HepG2 (cell line): ENCODE data around the gene DHRS13. TPM values are rescaled to one million over a fixed set of nuclear protein-coding genes. Genes with fewer than 3 reads are reported as not detected.

Experiments
- FIP1L1 ChIP-seq: fragments of 200-400 bp; formaldehyde crosslinking; IDR thresholded peaks from 2 replicates; pipeline ENCODE4 v1.6.1; 2018; ENCODE audit warnings: low read depth, mild to moderate bottlenecking, low read length, moderate library complexity, borderline replicate concordance; ENCODE audit not compliant: insufficient read depth
- FOXC1 ChIP-seq: sonication (generic); formaldehyde crosslinking; IDR thresholded peaks from 2 replicates; pipeline ENCODE4 v1.8.0; 2022; ENCODE audit warnings: mild to moderate bottlenecking, missing genetic modification reagents, borderline replicate concordance
- HMG20A ChIP-seq: IDR thresholded peaks from 2 replicates; pipeline ENCODE4 v1.6.1; 2016; ENCODE audit warnings: borderline replicate concordance
- KDM3A ChIP-seq: IDR thresholded peaks from 2 replicates; pipeline ENCODE4 v1.6.1; 2018; ENCODE audit warnings: low read depth, missing compliant biosample characterization
- KMT2A ChIP-seq: sonication (generic); formaldehyde crosslinking; IDR thresholded peaks from 2 replicates; pipeline ENCODE4 v1.4.0; 2020; ENCODE audit warnings: missing genetic modification reagents
- MTF2 ChIP-seq: sonication (generic); formaldehyde crosslinking; IDR thresholded peaks from 2 replicates; pipeline ENCODE4 v1.5.0; 2020; ENCODE audit warnings: missing genetic modification reagents, borderline replicate concordance
- POLR2G ChIP-seq: fragments of 200-400 bp; formaldehyde crosslinking; IDR thresholded peaks from 2 replicates; pipeline ENCODE4 v1.6.1; 2018; ENCODE audit warnings: mild to moderate bottlenecking, low read depth, low read length, moderate library complexity
- RFXAP ChIP-seq: sonication (generic); formaldehyde crosslinking; IDR thresholded peaks from 2 replicates; pipeline ENCODE4 v1.4.0; 2020; ENCODE audit warnings: missing genetic modification reagents, borderline replicate concordance
- SATB2 ChIP-seq: sonication (generic); formaldehyde crosslinking; IDR thresholded peaks from 2 replicates; pipeline ENCODE4 v1.5.0; 2020; ENCODE audit warnings: missing genetic modification reagents
- SIN3A ChIP-seq: IDR thresholded peaks from 2 replicates; pipeline ENCODE4 v1.6.1; 2011; ENCODE audit warnings: low read depth, mild to moderate bottlenecking, control low read depth, low read length, borderline replicate concordance
- THAP9 ChIP-seq: sonication (generic); formaldehyde crosslinking; IDR thresholded peaks from 2 replicates; pipeline ENCODE4; 2020; ENCODE audit warnings: missing genetic modification reagents, mild to moderate bottlenecking, borderline replicate concordance
- U2AF2 ChIP-seq: fragments of 200-400 bp; formaldehyde crosslinking; IDR thresholded peaks from 2 replicates; pipeline ENCODE4 v1.6.1; 2017; ENCODE audit warnings: low read depth, mild to moderate bottlenecking, low read length
- ZEB1 ChIP-seq: IDR thresholded peaks from 2 replicates; pipeline ENCODE4 v1.6.1; 2012; ENCODE audit warnings: mild to moderate bottlenecking, low read depth, inconsistent platforms; ENCODE audit not compliant: insufficient replicate concordance
- ZFY ChIP-seq: sonication (generic); formaldehyde crosslinking; IDR thresholded peaks from 2 replicates; pipeline ENCODE4 v1.4.0; 2020; ENCODE audit warnings: missing genetic modification reagents
- ZNF230 ChIP-seq: sonication (generic); formaldehyde crosslinking; IDR thresholded peaks from 2 replicates; pipeline ENCODE4 v1.4.0; 2020; ENCODE audit warnings: mild to moderate bottlenecking, missing genetic modification reagents
- ZNF260 ChIP-seq: sonication (generic); formaldehyde crosslinking; IDR thresholded peaks from 2 replicates; pipeline ENCODE4 v1.4.0; 2020; ENCODE audit warnings: missing genetic modification reagents, low read depth, mild to moderate bottlenecking, borderline replicate concordance
- polyA plus RNA-seq, 8 experiments: library from polyadenylated mRNA; depleted of rRNA in 3 of 8; stranded (reverse) in 7 of 8; unstranded in 1 of 8; fragments of >200 nt; fragmentation: Illumina TruSeq in 4 of 8; extraction: Trizol in 4 of 8; gene quantifications; 2 replicates each; pipeline versions ENCODE4 v1.2.1 to v1.2.3, GENCODE V29; 2011 to 2016; ENCODE audit warnings: low read depth in 4 of 8, missing spikeins in 1 of 8, mixed read lengths in 1 of 8; ENCODE audit not compliant: insufficient read depth in 1 of 8
- total RNA-seq, 5 experiments: library from RNA; depleted of rRNA; stranded (reverse); fragments of >200 nt; fragmentation: Illumina TruSeq; extraction: Trizol; gene quantifications; 2 replicates each; pipeline ENCODE4 v1.2.3, GENCODE V29; 2016; ENCODE audit warnings: low read depth in 1 of 5
- TF ChIP-seq, protein P1 (sequence below): sonication (generic); formaldehyde crosslinking; IDR thresholded peaks from 2 replicates; pipeline ENCODE4 v1.5.0; 2020; ENCODE audit warnings: missing genetic modification reagents
- TF ChIP-seq, protein P2 (sequence below): sonication (generic); formaldehyde crosslinking; IDR thresholded peaks from 2 replicates; pipeline ENCODE4 v1.8.0; 2023; ENCODE audit warnings: mild to moderate bottlenecking, missing genetic modification reagents
- TF ChIP-seq, protein P3 (sequence below): sonication (generic); formaldehyde crosslinking; conservative IDR thresholded peaks from 2 replicates; pipeline ENCODE4 v1.8.1; 2023; ENCODE audit warnings: missing genetic modification reagents

Gene DHRS13
- total and polyA plus RNA-seq, 2 of the 13 experiments (the other 11 are each of a cell fraction or from before 2014, with no cell fraction given): 11.8 to 12.6 TPM

DNA sequence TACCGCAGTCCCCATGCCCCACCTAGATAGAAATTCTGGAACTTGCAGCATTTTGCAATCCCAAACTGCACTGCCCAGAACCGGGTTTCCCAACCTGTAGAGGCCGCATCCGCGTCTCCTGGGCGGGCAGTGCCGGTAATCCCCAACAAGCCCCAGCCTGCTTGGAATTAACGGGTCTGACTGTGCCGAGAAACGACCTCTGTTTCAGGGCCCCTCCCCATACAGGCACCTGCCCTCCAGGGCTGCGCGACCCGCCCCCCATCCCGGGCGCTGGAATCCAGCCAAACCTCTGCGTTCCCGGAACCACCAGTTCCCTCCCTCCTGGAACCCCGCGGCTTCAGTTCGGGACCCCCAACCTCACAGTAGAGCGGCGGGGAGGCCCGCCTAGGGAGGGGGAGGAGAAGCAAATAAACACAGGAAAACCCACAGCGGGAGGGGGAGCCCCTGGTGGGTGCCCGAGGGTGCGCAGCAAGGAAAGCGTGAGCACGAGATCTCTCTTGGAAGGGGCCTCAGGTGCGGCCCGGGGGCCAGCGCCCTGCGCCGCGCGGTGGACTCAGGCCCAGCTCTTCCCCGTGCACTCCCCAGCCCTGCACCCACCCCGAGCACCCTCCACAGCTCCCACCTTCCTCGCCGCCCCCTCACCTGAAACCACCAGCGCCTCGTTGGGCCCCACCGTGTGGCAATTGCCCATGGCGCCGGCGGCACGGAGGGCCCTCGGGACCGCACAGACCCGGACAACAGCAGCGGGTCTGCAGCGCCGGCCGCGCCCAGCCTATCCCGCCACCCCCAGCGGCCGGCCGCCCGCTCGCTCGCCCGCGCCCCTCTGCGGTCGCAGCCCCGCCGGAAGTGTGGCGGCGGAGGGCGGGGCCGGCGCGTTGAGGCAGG is 5.8 kb downstream of the DHRS13 start, which contains the start of gene FLOT2 (continued):
- TF ChIP-seq, protein P1, sequence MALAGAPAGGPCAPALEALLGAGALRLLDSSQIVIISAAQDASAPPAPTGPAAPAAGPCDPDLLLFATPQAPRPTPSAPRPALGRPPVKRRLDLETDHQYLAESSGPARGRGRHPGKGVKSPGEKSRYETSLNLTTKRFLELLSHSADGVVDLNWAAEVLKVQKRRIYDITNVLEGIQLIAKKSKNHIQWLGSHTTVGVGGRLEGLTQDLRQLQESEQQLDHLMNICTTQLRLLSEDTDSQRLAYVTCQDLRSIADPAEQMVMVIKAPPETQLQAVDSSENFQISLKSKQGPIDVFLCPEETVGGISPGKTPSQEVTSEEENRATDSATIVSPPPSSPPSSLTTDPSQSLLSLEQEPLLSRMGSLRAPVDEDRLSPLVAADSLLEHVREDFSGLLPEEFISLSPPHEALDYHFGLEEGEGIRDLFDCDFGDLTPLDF (CRISPR knock-in tag): 0 out of 2 replicates have a peak, but pooled peaks have one; percentile 22
- TF ChIP-seq, protein P2, sequence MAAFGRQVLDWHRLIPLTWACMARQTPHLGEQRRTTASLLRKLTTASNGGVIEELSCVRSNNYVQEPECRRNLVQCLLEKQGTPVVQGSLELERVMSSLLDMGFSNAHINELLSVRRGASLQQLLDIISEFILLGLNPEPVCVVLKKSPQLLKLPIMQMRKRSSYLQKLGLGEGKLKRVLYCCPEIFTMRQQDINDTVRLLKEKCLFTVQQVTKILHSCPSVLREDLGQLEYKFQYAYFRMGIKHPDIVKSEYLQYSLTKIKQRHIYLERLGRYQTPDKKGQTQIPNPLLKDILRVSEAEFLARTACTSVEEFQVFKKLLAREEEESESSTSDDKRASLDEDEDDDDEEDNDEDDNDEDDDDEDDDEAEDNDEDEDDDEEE (CRISPR knock-in tag): peak; percentile 21; the same call in 1 of the 2 replicates
- TF ChIP-seq THAP9 (CRISPR knock-in tag): peak; percentile 49; the same call in 1 of the 2 replicates
- TF ChIP-seq MTF2 (CRISPR knock-in tag): 0 out of 2 replicates have a peak, but pooled peaks have one; percentile 89
- TF ChIP-seq SATB2 (CRISPR knock-in tag): peak; percentile 48; the same call in 1 of the 2 replicates
- TF ChIP-seq RFXAP (CRISPR knock-in tag): peak; percentile 22; the same call in 1 of the 2 replicates
- TF ChIP-seq ZEB1: peak; percentile 44
- peak; percentile 31; the same call in 1 of the 2 replicates for TF ChIP-seq KMT2A (CRISPR knock-in tag)
- TF ChIP-seq FIP1L1: no peak
- TF ChIP-seq HMG20A (CRISPR knock-in tag): no peak
- TF ChIP-seq ZNF230 (CRISPR knock-in tag): 0 out of 2 replicates have a peak, but pooled peaks have one; percentile 61
- TF ChIP-seq KDM3A: 0 out of 2 replicates have a peak, but pooled peaks have one; percentile 60
- peak; percentile 87 for TF ChIP-seq POLR2G
- TF ChIP-seq, protein P3, sequence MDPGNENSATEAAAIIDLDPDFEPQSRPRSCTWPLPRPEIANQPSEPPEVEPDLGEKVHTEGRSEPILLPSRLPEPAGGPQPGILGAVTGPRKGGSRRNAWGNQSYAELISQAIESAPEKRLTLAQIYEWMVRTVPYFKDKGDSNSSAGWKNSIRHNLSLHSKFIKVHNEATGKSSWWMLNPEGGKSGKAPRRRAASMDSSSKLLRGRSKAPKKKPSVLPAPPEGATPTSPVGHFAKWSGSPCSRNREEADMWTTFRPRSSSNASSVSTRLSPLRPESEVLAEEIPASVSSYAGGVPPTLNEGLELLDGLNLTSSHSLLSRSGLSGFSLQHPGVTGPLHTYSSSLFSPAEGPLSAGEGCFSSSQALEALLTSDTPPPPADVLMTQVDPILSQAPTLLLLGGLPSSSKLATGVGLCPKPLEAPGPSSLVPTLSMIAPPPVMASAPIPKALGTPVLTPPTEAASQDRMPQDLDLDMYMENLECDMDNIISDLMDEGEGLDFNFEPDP (CRISPR knock-in tag): 0 out of 2 replicates have a peak, but pooled peaks have one; percentile 79
- no peak for TF ChIP-seq ZNF260 (CRISPR knock-in tag)
- peak; percentile 73; the same call in 1 of the 2 replicates for TF ChIP-seq FOXC1 (CRISPR knock-in tag)
- no peak for TF ChIP-seq U2AF2
- peak; percentile 90 for TF ChIP-seq ZFY
- TF ChIP-seq SIN3A: peak; percentile 9; the same call in 1 of the 2 replicates
